RWPE2 (cell line): ENCODE data around the gene PDYN.

Source experiments
- ATAC-seq: fragments of 200-7000 bp; cut with Tn5 transposase; 3 replicates; pipeline ENCODE4 v1.9.1; 2021; ENCODE audit warnings: low read depth
- DNase-seq: peaks from one replicate; pipeline ENCODE4 v3.0.0-alpha.2; 2020; ENCODE audit warnings: low spot score
- H3K27ac ChIP-seq: fragments of 450-650 bp; 2 replicates; pipeline ENCODE4 v1.5.1; 2017; ENCODE audit warnings: mild to moderate bottlenecking; ENCODE audit not compliant: poor library complexity, severe bottlenecking
- H3K27me3 ChIP-seq: fragments of 250-450 bp; sonication (Bioruptor Pico); 2 replicates; pipeline ENCODE4 v1.5.1; 2021; ENCODE audit warnings: mild to moderate bottlenecking, moderate library complexity; ENCODE audit not compliant: insufficient read depth, poor library complexity, severe bottlenecking
- H3K36me3 ChIP-seq: fragments of 250-450 bp; sonication (Bioruptor Pico); 2 replicates; pipeline ENCODE4 v1.5.1; 2020; ENCODE audit warnings: low read depth, mild to moderate bottlenecking, moderate library complexity
- H3K4me1 ChIP-seq: fragments of 250-450 bp; sonication (Bioruptor Pico); 2 replicates; pipeline ENCODE4 v1.5.1; 2021; ENCODE audit warnings: mild to moderate bottlenecking, moderate library complexity; ENCODE audit not compliant: insufficient read depth, poor library complexity, severe bottlenecking
- H3K4me3 ChIP-seq: fragments of 250-450 bp; sonication (Bioruptor Pico); 2 replicates; pipeline ENCODE4 v1.5.1; 2021; ENCODE audit warnings: mild to moderate bottlenecking, moderate library complexity; ENCODE audit not compliant: severe bottlenecking
- H3K9me3 ChIP-seq: fragments of 250-450 bp; sonication (Bioruptor Pico); 2 replicates; pipeline ENCODE4 v1.5.1; 2021; ENCODE audit warnings: mild to moderate bottlenecking, moderate library complexity; ENCODE audit not compliant: severe bottlenecking
- CTCF ChIP-seq: fragments of 450-650 bp; IDR thresholded peaks from one replicate; pipeline ENCODE4 v1.5.1; 2017; ENCODE audit warnings: mild to moderate bottlenecking, moderate library complexity; ENCODE audit not compliant: poor library complexity, severe bottlenecking

Gene PDYN

GRCh38 chr20:1952737-1953530, 40.9 kb downstream of the PDYN start:
- H3K27ac ChIP-seq: no peak overlapping the region
- ATAC-seq (peak; percentile 36; the same call in 1 of the 3 replicates), DNase-seq (no peak)
- H3K4me1 ChIP-seq: no peaks in the 10 kb centered on the region
- H3K4me3 ChIP-seq: no peak overlapping the region
- H3K36me3 ChIP-seq: no peaks in the 10 kb centered on the region
- no peaks in the 10 kb centered on the region for H3K9me3 ChIP-seq
- no peak for TF ChIP-seq CTCF
- H3K27me3 ChIP-seq: no peaks in the 10 kb centered on the region

- no peaks in the 10 kb centered on the region for H3K36me3 ChIP-seq
- TF ChIP-seq CTCF: no peak
- H3K27me3 ChIP-seq: no peaks in the 10 kb centered on the region
- no peak overlapping the region for H3K4me3 ChIP-seq
- H3K4me1 ChIP-seq: no peaks in the 10 kb centered on the region
- DNase-seq (no peak), ATAC-seq (no peak)
- H3K9me3 ChIP-seq: no peaks in the 10 kb centered on the region
- no peak overlapping the region for H3K27ac ChIP-seq
Measured at GRCh38 chr20:1951436-1952115, 42.3 kb downstream of the PDYN start.

GRCh38 chr20:1950836-1951235, 43.0 kb downstream of the PDYN start:
- Histone ChIP-seq H3K4me1 (no peaks in the 10 kb centered on the region), H3K36me3 (no peaks in the 10 kb centered on the region), H3K9me3 (no peaks in the 10 kb centered on the region), H3K27ac (no peak overlapping the region), H3K4me3 (no peak overlapping the region), H3K27me3 (no peaks in the 10 kb centered on the region)
- DNase-seq (peak; percentile 38), ATAC-seq (no peak)
- TF ChIP-seq CTCF: no peak

- Histone ChIP-seq H3K4me1 (no peaks in the 10 kb centered on the region), H3K4me3 (no peak overlapping the region), H3K27me3 (no peaks in the 10 kb centered on the region), H3K27ac (no peak overlapping the region), H3K36me3 (no peaks in the 10 kb centered on the region), H3K9me3 (no peaks in the 10 kb centered on the region)
- DNase-seq (peak; percentile 11), ATAC-seq (no peak)
- TF ChIP-seq CTCF: no peak
Measured at GRCh38 chr20:1949347-1950100, 44.3 kb downstream of the PDYN start.
